RWPE2 (cell line): ENCODE data around the gene HPSE2.

ENCODE experiments used
- ATAC-seq: fragments of 200-7000 bp; cut with Tn5 transposase; 3 replicates; pipeline ENCODE4 v1.9.1; 2021; ENCODE audit warnings: low read depth
- DNase-seq: peaks from one replicate; pipeline ENCODE4 v3.0.0-alpha.2; 2020; ENCODE audit warnings: low spot score
- H3K27ac ChIP-seq: fragments of 450-650 bp; 2 replicates; pipeline ENCODE4 v1.5.1; 2017; ENCODE audit warnings: mild to moderate bottlenecking; ENCODE audit not compliant: poor library complexity, severe bottlenecking
- H3K27me3 ChIP-seq: fragments of 250-450 bp; sonication (Bioruptor Pico); 2 replicates; pipeline ENCODE4 v1.5.1; 2021; ENCODE audit warnings: mild to moderate bottlenecking, moderate library complexity; ENCODE audit not compliant: insufficient read depth, poor library complexity, severe bottlenecking
- H3K36me3 ChIP-seq: fragments of 250-450 bp; sonication (Bioruptor Pico); 2 replicates; pipeline ENCODE4 v1.5.1; 2020; ENCODE audit warnings: low read depth, mild to moderate bottlenecking, moderate library complexity
- H3K4me1 ChIP-seq: fragments of 250-450 bp; sonication (Bioruptor Pico); 2 replicates; pipeline ENCODE4 v1.5.1; 2021; ENCODE audit warnings: mild to moderate bottlenecking, moderate library complexity; ENCODE audit not compliant: insufficient read depth, poor library complexity, severe bottlenecking
- H3K4me3 ChIP-seq: fragments of 250-450 bp; sonication (Bioruptor Pico); 2 replicates; pipeline ENCODE4 v1.5.1; 2021; ENCODE audit warnings: mild to moderate bottlenecking, moderate library complexity; ENCODE audit not compliant: severe bottlenecking
- H3K9me3 ChIP-seq: fragments of 250-450 bp; sonication (Bioruptor Pico); 2 replicates; pipeline ENCODE4 v1.5.1; 2021; ENCODE audit warnings: mild to moderate bottlenecking, moderate library complexity; ENCODE audit not compliant: severe bottlenecking
- CTCF ChIP-seq: fragments of 450-650 bp; IDR thresholded peaks from one replicate; pipeline ENCODE4 v1.5.1; 2017; ENCODE audit warnings: mild to moderate bottlenecking, moderate library complexity; ENCODE audit not compliant: poor library complexity, severe bottlenecking

The HPSE2 gene

GRCh38 chr10:98430427-98430826, 805.2 kb downstream of the HPSE2 start:
- no peaks in the 10 kb centered on the region for H3K9me3 ChIP-seq
- TF ChIP-seq CTCF: no peak
- no peak for ATAC-seq

GRCh38 chr10:98429320-98430072, 806.2 kb downstream of the HPSE2 start:
- no peaks in the 10 kb centered on the region for H3K4me1 ChIP-seq
- H3K36me3 ChIP-seq: peaks cover 4% of the 10 kb centered on the region; the same call in 1 of the 2 replicates
- no peaks in the 10 kb centered on the region for H3K27me3 ChIP-seq
- TF ChIP-seq CTCF: no peak
- DNase-seq (no peak), ATAC-seq (no peak)
- no peak overlapping the region for H3K27ac ChIP-seq
- no peaks in the 10 kb centered on the region for H3K9me3 ChIP-seq
- no peak overlapping the region for H3K4me3 ChIP-seq

More at GRCh38 chr10:98430427-98430826, 805.2 kb downstream of the HPSE2 start:
- no peaks in the 10 kb centered on the region for H3K27me3 ChIP-seq
- DNase-seq: no peak
- no peak overlapping the region for H3K27ac ChIP-seq
- H3K4me3 ChIP-seq: no peak overlapping the region
- H3K36me3 ChIP-seq: peaks cover 13% of the 10 kb centered on the region
- H3K4me1 ChIP-seq: no peaks in the 10 kb centered on the region

GRCh38 chr10:98427011-98427515, 808.6 kb downstream of the HPSE2 start:
- H3K27me3 ChIP-seq: no peaks in the 10 kb centered on the region
- no peaks in the 10 kb centered on the region for H3K9me3 ChIP-seq
- DNase-seq: no peak
- no peak for ATAC-seq
- TF ChIP-seq CTCF: no peak
- peaks cover 3% of the 10 kb centered on the region; the same call in 1 of the 2 replicates for H3K36me3 ChIP-seq
- no peaks in the 10 kb centered on the region for H3K4me1 ChIP-seq
- no peak overlapping the region for H3K27ac ChIP-seq
- no peak overlapping the region for H3K4me3 ChIP-seq

- H3K36me3 ChIP-seq: no peaks in the 10 kb centered on the region; the same call in 1 of the 2 replicates
- no peaks in the 10 kb centered on the region for H3K4me1 ChIP-seq
- no peaks in the 10 kb centered on the region for H3K9me3 ChIP-seq
- TF ChIP-seq CTCF: peak; percentile 54
- ATAC-seq: peak; percentile 40; the same call in 1 of the 3 replicates
- DNase-seq: no peak
- no peak overlapping the region for H3K27ac ChIP-seq
- no peaks in the 10 kb centered on the region for H3K27me3 ChIP-seq
- no peak overlapping the region for H3K4me3 ChIP-seq
Measured at GRCh38 chr10:98425511-98426352, 809.9 kb downstream of the HPSE2 start.
